ENCODE results near the gene CCR6.

Gene CCR6

DNA sequence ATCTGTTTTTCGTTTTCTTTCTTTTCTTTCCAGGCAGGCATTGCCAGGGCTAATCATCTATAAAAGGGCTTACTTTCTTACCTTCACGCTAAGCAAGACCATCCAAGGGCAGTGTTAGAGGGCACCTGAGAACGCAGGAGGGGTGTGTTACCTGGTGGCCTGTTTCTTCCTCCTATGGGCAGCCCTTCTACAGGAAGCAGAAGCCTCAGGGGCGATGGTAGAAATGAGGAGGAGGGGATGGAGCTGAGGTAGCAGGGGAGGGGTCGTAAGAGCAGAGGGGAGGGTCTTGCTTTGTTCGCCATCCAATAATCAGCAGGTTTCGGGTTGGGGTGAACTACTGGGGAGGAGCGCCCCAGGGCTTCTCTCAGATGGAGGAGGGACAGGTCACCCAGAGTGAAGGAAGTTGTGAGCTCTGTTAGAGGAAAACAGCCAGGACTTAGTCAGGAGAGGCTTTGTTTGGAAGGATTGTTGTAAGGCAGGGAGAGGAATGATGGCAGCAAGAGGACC, 1.5 kb upstream of the CCR6 start:
- DNase-seq, result no peak

DNA sequence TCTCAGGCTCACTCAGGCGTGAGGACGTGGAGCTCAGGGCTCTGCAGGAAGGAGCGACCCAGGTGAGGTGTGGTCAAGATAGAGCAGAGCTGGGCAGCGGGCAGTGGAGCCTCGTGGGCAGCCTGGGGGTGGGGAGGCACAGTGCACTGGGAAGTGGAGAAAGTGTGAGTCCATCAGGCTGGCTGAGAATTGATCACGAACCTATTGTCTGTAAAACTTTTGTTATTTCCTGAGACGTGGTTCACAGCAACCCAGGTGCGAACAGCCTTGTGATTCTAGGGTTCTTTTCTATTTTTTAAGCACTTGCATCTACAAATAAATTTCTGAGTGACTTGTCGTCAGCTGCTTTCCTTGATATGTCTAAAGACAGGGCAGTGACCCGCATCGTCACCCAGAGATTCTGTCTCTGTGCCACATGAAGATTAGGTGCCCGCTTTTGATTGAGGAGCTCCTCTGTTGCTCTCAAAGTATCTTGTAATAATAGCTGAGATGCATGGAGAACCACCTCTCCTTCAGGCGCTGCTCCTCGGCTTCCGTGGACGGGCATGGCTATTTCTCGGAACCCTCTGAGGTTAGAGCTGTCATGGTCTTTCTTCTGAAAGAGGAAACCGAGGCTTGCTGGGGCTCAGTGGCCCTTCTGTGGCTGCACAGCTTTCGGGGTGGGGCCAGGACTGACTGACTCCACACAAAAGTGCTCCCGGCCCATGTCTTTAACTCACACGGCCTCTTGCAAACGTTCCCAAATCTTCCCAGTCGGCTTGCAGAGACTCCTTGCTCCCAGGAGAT, 662 bp upstream of the CCR6 start:
- DNase-seq, result no peak

DNA sequence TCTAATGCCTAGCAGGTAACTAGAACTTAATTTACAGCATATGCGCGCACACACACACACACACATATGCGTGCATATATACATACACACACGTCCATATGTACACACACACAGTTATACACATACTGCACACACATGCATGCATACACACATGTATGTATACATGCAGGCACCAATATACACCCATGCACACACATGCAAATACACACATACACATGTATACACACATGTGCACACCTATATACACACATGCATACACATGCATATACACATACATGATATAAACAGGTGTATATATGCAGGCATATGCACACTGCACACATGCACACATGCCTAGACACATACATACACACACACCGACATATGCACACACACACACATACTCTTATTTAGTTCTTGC, 1.9 kb downstream of the CCR6 start:
- DNase-seq, result no peak

DNA sequence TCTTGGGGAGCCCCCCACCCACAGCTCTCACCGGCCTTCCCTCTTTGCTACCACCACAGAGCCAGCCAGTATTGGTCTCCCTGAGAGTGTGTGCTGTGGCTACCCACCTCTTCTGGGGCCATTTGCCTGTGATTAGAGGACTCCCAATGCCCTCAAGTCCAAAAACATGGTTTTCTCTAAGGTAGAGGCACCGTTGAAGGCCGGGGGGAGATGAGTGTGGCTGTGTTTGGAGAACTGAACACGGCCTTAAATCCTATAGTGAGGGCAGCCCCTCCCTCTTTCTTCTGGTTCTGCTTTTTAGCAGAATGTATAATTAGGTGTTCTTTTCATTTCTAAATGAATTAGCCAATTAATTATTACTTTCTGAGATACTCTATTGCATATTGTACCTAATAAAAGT, 2.5 kb downstream of the CCR6 start:
- no peak for DNase-seq

DNA sequence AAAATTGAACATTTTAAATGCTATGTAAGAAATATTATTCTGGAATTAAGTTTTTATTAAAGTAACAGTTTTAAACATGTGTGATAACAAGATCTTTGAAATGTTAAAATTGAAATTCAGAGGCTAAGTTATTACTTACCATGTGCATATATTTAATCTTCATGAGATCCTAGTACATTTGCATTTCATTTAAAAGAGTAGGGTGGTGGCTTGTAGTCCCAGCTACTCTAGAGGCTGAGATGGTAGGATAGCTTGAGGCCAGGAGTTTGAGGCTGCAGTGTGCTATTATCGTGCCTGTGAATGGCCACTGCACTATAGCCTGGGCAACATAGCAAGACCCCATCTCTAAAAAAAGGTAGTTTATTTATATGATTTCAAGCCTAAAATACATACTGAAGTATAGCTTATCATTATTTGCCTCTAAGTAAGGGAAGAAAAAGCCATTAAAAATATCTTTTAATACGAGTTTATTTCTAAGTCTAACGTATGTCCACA, 3.0 kb downstream of the CCR6 start:
- no peak for DNase-seq

DNA sequence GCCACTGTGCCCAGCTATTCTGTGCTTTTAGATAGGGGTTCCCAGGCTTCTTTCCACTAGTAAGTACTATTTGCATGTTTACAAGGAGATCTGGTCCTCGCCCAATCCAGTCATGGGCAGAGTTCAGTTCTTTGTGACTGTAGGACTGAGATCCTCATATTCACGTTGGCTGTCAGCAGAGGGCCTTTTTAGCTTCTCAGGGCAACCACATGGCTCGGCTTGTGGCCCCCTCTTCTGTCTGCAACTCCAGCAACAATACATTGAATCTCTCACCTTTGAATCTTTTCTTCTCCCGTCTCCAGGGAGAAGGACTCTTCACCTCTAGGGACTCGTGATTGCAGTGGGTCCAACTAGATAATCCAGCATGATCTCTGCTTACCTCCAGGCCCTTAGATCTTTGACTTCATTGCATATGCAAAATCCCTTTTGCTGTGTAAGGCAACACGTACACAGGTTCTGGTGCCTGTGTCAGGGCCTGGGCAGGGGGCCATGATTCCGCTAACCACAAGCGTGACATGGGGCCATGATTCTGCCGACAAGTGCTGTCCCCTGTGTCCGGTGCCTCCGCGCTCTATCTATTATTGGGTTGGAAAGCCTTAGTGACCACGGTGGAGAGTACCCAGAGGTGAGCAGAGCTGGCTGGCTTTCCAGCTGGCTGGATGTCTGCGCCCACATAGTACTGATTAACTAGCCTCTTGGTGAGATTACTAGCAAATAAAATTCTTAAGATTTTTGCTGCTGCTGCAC, 5.1 kb downstream of the CCR6 start:
- DNase-seq, result no peak

DNA sequence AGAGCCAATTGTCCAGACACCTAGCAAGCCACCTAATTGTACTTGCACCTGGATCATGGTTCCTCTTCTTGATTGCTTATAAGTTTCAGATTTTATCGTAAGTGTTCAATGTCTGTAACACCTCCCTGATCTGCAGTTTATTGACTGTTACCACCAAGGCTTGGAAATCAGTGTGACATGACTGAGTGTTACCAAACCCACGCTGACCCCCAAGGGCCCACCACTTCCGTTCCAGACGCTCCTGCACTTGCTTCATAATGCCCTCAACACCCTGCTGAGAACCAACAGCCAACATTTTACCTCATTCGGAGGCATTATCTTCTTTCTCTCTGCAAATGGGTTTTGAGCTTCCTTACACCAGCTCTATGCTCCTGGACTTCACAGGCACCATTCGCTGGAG, 6.3 kb downstream of the CCR6 start:
- no peak for DNase-seq

DNA sequence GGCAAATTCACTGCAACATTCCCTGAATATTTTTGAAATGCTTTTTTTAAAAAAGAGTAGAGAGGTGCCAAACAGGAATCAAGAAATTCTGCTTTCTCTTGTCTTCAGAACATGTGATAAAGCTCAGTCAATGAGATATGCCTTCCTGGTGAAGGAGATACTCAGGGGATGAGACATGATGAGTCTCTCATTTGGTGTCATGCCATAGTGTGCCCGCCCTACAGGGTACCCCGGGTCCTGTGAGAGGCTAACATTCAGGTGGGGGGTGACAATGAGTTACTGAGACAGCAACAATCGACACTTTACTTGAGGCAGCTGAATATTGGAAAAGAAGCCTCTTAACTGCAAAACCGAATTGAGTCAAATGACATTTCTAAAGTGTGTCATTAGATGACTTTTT, 6.7 kb downstream of the CCR6 start:
- DNase-seq, result no peak

DNA sequence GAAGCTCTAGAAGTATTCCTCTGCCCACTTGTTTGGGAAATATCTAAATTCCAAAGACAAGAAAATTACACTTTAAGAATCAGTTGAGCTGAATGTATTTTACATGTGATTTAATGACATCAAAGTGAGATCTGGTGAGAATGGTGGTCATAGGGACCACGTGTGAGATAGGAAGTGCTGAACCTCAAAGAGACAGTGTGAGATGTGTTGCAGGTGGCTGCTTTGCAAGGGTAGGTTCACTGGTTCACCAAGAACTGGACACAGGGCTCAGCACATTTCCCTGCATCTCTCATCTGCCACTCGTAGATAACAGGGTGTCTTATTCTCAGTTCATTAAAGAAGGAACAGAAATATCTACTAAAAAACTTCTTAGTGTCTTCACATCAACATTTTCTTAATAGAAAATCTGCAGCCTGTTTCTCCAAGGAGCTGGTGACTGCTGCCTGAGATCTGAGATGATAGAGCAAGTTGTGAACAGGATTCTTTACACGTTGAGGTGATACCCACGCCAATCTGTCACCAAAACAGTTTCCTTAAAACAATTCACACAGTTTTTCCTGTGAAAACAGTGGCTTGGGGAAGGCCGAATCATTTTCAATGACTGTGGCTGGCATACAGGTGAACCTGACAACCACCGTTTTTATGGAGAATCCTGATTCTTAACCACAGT, 7.2 kb downstream of the CCR6 start:
- no peak for DNase-seq

DNA sequence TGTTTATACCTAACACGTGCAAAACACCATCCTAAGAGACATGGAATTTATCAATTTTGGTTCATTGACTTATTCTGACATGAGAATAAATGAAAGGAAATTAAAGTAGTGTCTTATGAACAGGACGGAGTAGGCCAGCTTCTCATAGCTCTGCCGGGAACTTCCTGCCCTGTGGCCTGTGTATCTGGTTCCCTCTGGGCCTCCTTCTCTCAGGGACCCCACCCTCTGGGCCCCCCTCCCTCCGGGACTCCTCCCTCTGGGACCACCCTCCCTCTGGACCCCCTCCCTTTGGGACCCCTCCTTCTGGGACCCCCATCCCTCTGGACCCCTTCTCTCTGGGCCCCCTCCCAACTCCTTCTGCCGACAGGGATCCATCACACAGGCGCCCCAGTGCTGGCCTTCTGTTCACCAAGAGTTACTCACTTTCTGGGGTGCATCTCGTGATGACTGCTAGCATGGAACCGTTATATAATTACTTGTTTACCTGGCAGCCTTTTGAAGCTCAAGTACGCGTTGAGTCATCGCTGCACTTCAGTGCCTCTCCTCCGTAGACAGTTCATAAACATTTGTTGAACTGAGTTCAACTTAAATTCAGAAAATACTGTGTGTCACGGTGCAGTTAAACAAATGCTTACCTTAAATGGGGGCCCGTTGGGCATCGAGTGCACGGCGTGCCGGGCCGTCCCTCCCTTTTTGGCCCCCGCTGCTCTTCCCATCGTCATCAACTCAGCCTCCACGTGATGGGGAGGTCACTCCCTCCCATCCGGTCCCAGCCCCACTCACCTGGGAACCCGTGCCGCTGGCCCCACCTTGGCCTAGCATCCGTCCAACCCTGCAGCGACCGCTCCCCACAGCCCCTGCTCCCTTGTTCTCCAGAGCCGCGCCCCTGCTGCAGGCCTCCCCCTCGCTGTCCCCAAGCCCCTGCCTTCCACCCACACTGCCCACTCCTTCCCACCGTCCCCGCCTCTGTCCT, 8.1 kb downstream of the CCR6 start:
- DNase-seq, result no peak

DNA sequence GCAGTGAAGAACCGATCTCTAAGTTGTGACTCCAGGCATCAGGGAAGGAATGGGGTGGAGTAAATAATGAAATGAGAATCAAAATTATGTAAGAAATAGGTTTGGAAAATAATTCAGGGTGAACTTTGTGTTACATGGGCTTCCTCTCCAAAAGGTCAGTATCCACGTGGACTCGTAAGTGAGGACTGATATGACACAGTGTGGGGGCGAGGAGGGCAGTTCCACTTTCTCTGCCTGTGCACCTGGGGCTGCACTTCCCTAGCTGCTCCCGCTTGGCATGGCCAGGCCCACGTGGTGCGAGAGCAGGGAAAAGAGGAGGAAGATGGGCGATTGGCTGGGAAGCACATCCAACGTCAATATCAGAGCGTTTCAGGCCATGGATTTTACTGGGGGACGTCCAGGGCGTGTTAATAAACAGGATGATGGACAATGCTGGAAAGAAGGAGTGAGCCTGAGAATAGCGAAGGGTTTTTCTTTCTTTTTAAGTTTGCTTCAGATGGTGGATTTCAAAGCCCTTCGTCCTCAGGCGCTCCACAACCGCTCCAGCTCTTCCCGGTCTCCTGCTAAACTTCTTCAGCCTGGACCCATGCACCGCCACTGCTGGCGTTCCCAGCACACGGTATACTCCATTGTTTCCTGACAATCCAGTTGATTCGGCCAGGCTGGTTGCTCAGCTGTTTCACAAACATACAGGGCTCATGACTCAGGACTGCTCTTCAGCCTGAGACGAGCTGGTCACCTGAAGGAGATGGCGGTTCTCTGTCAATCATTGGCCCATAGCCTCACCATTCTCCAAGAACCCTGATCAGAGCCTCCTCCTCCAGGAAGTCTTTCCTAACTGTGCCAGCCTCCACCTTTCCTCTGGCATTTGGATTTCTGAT, 11.8 kb downstream of the CCR6 start:
- no peak for DNase-seq

DNA sequence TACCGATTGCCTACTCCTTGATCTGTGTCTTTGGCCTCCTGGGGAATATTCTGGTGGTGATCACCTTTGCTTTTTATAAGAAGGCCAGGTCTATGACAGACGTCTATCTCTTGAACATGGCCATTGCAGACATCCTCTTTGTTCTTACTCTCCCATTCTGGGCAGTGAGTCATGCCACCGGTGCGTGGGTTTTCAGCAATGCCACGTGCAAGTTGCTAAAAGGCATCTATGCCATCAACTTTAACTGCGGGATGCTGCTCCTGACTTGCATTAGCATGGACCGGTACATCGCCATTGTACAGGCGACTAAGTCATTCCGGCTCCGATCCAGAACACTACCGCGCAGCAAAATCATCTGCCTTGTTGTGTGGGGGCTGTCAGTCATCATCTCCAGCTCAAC, 13.5 kb downstream of the CCR6 start:
- peak in 1 of 2 donors; percentile 17 for DNase-seq

DNA sequence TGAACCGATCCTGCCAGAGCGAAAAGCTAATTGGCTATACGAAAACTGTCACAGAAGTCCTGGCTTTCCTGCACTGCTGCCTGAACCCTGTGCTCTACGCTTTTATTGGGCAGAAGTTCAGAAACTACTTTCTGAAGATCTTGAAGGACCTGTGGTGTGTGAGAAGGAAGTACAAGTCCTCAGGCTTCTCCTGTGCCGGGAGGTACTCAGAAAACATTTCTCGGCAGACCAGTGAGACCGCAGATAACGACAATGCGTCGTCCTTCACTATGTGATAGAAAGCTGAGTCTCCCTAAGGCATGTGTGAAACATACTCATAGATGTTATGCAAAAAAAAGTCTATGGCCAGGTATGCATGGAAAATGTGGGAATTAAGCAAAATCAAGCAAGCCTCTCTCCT, 14.2 kb downstream of the CCR6 start:
- no peak for DNase-seq

DNA sequence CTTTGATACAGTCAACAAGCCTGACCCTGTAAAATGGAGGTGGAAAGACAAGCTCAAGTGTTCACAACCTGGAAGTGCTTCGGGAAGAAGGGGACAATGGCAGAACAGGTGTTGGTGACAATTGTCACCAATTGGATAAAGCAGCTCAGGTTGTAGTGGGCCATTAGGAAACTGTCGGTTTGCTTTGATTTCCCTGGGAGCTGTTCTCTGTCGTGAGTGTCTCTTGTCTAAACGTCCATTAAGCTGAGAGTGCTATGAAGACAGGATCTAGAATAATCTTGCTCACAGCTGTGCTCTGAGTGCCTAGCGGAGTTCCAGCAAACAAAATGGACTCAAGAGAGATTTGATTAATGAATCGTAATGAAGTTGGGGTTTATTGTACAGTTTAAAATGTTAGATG, 15.0 kb downstream of the CCR6 start:
- no peak for DNase-seq

DNA sequence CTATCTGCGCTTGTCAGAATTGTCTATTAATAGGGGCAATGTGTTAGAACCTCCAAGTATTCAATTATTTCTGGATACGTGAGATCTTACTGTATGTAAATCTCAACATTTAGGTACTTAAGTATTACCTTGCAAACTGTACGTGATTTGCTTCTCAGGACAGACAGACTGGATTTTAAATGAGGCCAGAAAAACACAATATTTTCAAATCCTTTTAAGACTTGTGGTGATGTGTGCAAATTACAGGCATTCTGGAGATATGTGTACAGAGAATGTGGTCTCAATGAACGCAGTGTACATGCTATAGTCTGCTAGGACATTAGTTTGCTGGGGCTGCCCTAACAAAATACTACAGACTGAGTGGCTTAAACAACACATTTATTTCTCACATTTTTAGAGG, 16.9 kb downstream of the CCR6 start:
- DNase-seq, result no peak

DNA sequence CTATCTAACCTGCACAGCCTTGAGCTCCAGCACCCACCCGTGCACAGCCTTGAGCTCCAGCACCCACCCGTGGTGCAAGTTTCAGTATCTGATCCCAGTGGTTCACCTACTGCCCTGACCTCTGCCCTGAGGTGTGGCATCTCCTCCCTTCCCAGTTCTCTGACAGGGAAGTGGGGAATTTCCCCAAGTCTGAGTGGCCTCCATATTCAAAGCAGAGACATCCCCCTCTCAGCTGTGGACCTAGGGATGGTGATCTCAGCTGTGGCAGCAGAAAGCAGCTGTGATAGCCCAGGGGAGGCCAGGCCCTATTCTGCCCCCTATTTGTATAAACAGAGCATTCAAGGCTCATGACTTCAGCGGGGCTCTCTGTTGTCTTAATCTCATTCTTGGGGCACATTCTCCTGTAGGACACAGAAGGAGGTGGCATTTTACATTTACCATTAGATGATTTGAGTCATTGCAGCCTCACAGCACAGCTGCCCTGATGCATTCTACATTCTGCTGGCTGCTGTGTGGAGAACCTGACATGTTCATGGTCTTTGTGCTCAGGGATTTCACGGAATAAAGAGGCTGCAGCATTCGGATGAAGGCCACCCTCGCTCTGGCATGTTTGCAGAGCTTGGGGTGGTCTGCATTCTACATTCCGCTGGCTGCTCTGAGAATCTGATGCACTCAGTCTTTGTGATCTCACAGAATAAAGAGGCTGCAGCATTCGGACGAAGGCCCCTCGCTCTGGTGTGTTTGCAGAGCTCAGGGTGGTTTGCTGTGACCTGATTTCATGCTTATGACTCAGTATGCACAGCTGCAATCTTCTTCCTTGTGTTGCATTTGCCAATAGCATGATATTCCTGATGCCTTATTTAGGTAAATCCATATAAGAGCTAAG, 17.9 kb downstream of the CCR6 start:
- DNase-seq, result peak in 1 of 2 donors; percentile 11

DNA sequence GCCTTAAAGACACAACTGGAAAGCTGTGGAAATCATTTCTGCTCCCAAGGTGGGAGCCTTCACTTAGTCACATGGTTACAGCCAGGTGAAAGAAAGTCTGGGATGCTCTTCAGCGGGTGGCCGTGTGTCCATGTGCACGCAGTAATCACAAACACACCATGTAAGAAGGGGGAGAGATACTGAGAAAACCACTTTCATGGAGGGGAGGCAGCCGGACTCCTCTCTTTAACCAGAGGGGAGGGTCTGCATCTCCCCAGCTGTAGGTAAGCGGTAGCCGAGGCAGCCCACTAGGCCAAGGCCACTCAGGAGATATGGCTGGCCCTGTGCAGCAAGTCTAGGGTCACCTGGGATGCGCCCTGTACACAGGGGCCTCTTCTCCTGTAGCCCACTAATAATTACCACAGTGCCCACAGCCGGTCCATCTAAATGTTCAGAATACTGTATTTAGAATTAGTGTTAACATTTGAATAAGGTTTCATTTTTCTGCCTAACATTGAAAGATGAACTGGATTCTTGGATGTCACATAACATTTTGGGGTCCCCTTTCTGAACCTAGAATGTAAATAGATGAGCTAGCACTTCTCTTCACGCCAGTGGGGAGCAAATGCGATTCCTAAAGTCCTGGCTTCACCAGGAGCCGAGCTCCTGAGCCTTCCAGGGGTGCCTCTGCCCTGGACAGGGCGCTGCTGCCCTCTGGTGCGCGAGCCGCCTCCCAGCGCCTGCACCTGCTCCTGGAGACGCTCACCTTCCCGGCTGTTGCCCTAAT, 19.0 kb downstream of the CCR6 start:
- DNase-seq, result peak; percentile 7 to 14

DNA sequence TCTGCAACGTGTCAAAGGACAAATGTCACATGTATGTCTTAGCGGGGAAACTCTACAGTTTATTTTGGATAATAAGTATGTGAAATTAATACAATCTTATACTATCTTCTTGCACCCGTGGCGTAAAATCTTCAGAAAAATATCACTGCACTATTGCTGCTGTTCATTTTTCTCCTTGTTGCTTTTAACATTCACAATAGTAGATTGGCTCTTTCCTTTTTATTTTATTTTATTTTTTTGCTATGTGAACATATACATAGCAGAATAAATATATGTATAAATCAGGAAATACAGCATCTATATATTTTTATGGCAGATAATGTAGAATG, 19.5 kb downstream of the CCR6 start:
- no peak for DNase-seq

DNA sequence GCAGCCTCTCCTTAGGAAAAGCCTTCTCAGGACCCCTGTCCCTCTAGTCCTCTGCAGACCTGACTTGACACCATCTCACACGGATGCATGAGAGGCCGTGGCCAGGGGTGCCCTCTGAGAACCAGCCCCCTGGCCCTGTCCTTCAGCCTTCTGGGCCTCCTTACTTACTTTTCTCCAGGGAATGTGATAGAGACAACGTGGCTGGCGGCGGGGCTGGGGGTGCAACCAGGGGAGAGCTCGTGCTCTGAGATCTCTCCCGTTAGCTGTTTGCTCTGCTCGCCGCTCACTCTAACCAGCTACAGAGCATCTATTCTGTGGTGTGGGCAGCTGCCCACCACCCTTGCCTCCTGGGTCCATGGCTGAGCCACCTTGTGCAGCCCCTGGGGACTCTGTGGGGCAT, 20.1 kb downstream of the CCR6 start:
- no peak for DNase-seq

DNA sequence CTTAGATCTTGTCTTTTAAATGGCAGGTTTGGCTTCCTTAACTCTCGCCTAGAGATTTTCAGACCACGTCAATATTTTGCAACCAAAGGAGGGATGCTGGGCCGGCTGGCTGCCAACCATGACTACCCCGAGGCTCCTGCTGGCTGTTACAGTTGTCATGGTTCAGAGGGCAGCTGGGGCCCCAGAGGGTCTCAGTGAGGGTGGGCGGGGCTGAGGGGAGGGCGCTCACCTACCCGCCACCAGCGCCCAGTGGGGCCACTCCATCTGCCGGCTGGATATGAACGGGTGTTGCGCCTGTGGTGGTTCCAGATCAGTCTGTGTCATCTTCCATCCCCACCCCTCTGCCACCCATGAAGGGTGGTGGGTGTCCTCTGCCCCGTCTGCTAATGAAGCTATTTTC, 22.6 kb downstream of the CCR6 start:
- no peak for DNase-seq
